Measurements from ENCODE around the gene NBL1.

The NBL1 gene
- total RNA-seq, result 11.7 to 17.4 reads per million in 2 experiments

GRCh38 chr1:19643602-19644394, at the start of gene NBL1:
NBL1 (plus strand) TSS chr1:19644311; CDS start chr1:19655031, 10,720 bp downstream.
- DNase-seq (ENCODE audit: low read depth), result peak; percentile 62

GRCh38 chr1:19596065-19596713, 47.9 kb upstream of the NBL1 start:
- no peak for DNase-seq (ENCODE audit: low read depth)

- DNase-seq (ENCODE audit: low read depth), result peak; percentile 96
Observed at GRCh38 chr1:19596714-19597495, 47.2 kb upstream of the NBL1 start.

GRCh38 chr1:19597496-19598309, 46.4 kb upstream of the NBL1 start:
- DNase-seq (ENCODE audit: low read depth), result no peak

GRCh38 chr1:19599810-19600209, 44.3 kb upstream of the NBL1 start:
- DNase-seq (ENCODE audit: low read depth), result no peak

GRCh38 chr1:19602486-19602885, 41.6 kb upstream of the NBL1 start:
- DNase-seq (ENCODE audit: low read depth), result no peak

- no peak for DNase-seq (ENCODE audit: low read depth)
Observed at GRCh38 chr1:19605967-19606366, 38.1 kb upstream of the NBL1 start.

GRCh38 chr1:19606817-19607642, 37.1 kb upstream of the NBL1 start:
- peak; percentile 70 for DNase-seq (ENCODE audit: low read depth)

- no peak for DNase-seq (ENCODE audit: low read depth)
Observed at GRCh38 chr1:19608232-19608631, 35.9 kb upstream of the NBL1 start.

GRCh38 chr1:19610282-19610981, 33.7 kb upstream of the NBL1 start:
- no peak for DNase-seq (ENCODE audit: low read depth)

- no peak for DNase-seq (ENCODE audit: low read depth)
Observed at GRCh38 chr1:19612530-19612929, 31.6 kb upstream of the NBL1 start.

GRCh38 chr1:19613171-19613703, 30.9 kb upstream of the NBL1 start:
- DNase-seq (ENCODE audit: low read depth), result no peak

- DNase-seq (ENCODE audit: low read depth), result no peak
Observed at GRCh38 chr1:19615438-19615837, 28.7 kb upstream of the NBL1 start.

GRCh38 chr1:19616489-19616888, 27.6 kb upstream of the NBL1 start:
- no peak for DNase-seq (ENCODE audit: low read depth)

- no peak for DNase-seq (ENCODE audit: low read depth)
Observed at GRCh38 chr1:19617376-19617775, 26.7 kb upstream of the NBL1 start.

GRCh38 chr1:19618428-19618827, 25.7 kb upstream of the NBL1 start:
- DNase-seq (ENCODE audit: low read depth), result no peak

- DNase-seq (ENCODE audit: low read depth), result no peak
Observed at GRCh38 chr1:19619697-19620384, 24.3 kb upstream of the NBL1 start.

GRCh38 chr1:19620786-19621185, 23.3 kb upstream of the NBL1 start:
- DNase-seq (ENCODE audit: low read depth), result no peak

GRCh38 chr1:19621274-19621950, 22.7 kb upstream of the NBL1 start:
- DNase-seq (ENCODE audit: low read depth), result no peak

Data from T follicular helper cell (primary cell).